ENCODE results near the gene FGGY. TPM values are rescaled to one million over a fixed set of nuclear protein-coding genes. Genes with fewer than 3 reads are reported as not detected.

Gene FGGY
- total RNA-seq, 1 experiment from 2014 or later, result 14.6 TPM

GRCh38 chr1:59549903-59550302, 253.0 kb downstream of the FGGY start:
- Histone ChIP-seq H3K56ac (ENCODE audit: insufficient read length, low read depth, low read length) (no peak overlapping the region), H2BK120ac (ENCODE audit: low read depth, low read length, poor library complexity, severe bottlenecking) (no peak overlapping the region), H2BK15ac (ENCODE audit: low read depth, low read length) (no peak overlapping the region), H3K4ac (ENCODE audit: low read depth, low read length) (no peak overlapping the region), H3T11ph (ENCODE audit: low read length) (no peak overlapping the region), H4K8ac (replicated peaks; ENCODE audit: insufficient read length, low read depth, low read length) (no peak overlapping the region), H3K79me2 (ENCODE audit: insufficient read depth, low read length) (no peaks in the 10 kb centered on the region), H2AFZ (ENCODE audit: low read length) (no peak overlapping the region), H4K5ac (ENCODE audit: insufficient read length, low read depth, low read length) (no peak overlapping the region), H3K27me3 (ENCODE audit: insufficient read depth, low read length) (no peaks in the 10 kb centered on the region), H3K9me3 (ENCODE audit: control insufficient read depth, low read depth, low read length) (no peaks in the 10 kb centered on the region), H2BK12ac (ENCODE audit: insufficient read length, low read depth, low read length) (no peak overlapping the region), H3K4me1 (ENCODE audit: insufficient read depth, low read length) (no peaks in the 10 kb centered on the region), H2BK20ac (ENCODE audit: low read depth, low read length, poor library complexity, severe bottlenecking) (no peak overlapping the region), H3K4me2 (ENCODE audit: insufficient read depth, insufficient read length, low read length) (no peak overlapping the region), H3K27ac (ENCODE audit: insufficient read length, low read depth, low read length) (no peak overlapping the region), H4K20me1 (ENCODE audit: control insufficient read depth, insufficient read depth, insufficient read length) (no peaks in the 10 kb centered on the region), H3K23ac (ENCODE audit: insufficient read length, low read depth, low read length) (no peak overlapping the region), H3K23me2 (ENCODE audit: insufficient read length, low read depth, low read length, poor library complexity, severe bottlenecking) (no peaks in the 10 kb centered on the region), H4K91ac (ENCODE audit: insufficient read length, low read depth, low read length) (no peak overlapping the region), H2AK5ac (ENCODE audit: insufficient read length, low read length) (no peak overlapping the region), H3K14ac (ENCODE audit: insufficient read depth, low read length) (no peak overlapping the region), H3K79me1 (ENCODE audit: insufficient read depth, low read depth, low read length, poor library complexity, severe bottlenecking) (no peaks in the 10 kb centered on the region), H2BK5ac (ENCODE audit: insufficient read length, low read length) (no peak overlapping the region), H3K18ac (ENCODE audit: insufficient read length, low read depth, low read length) (no peak overlapping the region), H3K9ac (ENCODE audit: extremely low read depth, insufficient read length, low read length) (no peak overlapping the region)
- DNase-seq, result no peak
- Mint-ChIP-seq H3K27me3 (ENCODE audit: low read depth) (no peaks in the 10 kb centered on the region), H3K9me3 (no peaks in the 10 kb centered on the region), H3K27ac (no peak overlapping the region), H3K36me3 (ENCODE audit: insufficient read depth in 1 of 3, low read depth in 3 of 3) (no peaks in the 10 kb centered on the region), H3K4me1 (peaks cover 5 to 16% of the 10 kb centered on the region in 2 experiments; a peak in 2 of 4 replicates), H3K4me3 (no peak overlapping the region)
- no peak for TF ChIP-seq CTCF (conservative IDR thresholded peaks at IDR 0.05)
- WGBS (ENCODE audit: extremely low coverage, insufficient read length, low lambda C conversion rate), result no CpG with 5 or more reads among the region's 3 CpGs
